Colonic mucosa (tissue), 4 donors: ENCODE data around the gene MDM2. TPM values are rescaled to one million over a fixed set of nuclear protein-coding genes. Genes with fewer than 3 reads are reported as not detected.

Experiments
- DNase-seq: peaks from one replicate; pipeline ENCODE4 v3.0.0-alpha.2; 2020
- H3K27ac ChIP-seq: fragments of 200-600 bp; one replicate; pipeline ENCODE4 v1.8.0; 2021
- H3K27me3 ChIP-seq: fragments of 200-600 bp; one replicate; pipeline ENCODE4 v1.8.0; 2021
- H3K36me3 ChIP-seq: fragments of 200-600 bp; one replicate; pipeline ENCODE4 v1.8.0; 2021
- H3K4me1 ChIP-seq: fragments of 200-600 bp; one replicate; pipeline ENCODE4 v1.8.0; 2021; ENCODE audit warnings: mild to moderate bottlenecking
- H3K4me3 ChIP-seq: fragments of 200-600 bp; one replicate; pipeline ENCODE4 v1.8.0; 2021
- H3K9ac ChIP-seq, 2 donors: one replicate each; pipeline ENCODE4 v1.7.0; 2013; ENCODE audit warnings: control low read depth in 2 of 2, low read depth in 2 of 2, low read length in 2 of 2
- H3K9me3 ChIP-seq: fragments of 200-600 bp; one replicate; pipeline ENCODE4 v1.8.0; 2021
- CTCF ChIP-seq: fragments of 200-600 bp; IDR thresholded peaks from one replicate; pipeline ENCODE4 v1.8.0; 2022; ENCODE audit warnings: antibody characterized with exemption, mild to moderate bottlenecking
- intact Hi-C: fragments of 100-400 bp; cut with DNase I; formaldehyde crosslinking; loops from one replicate; pipeline ENCODE4 v1.14.1; 2022
- total RNA-seq, 2 donors: library from RNA; stranded (reverse); fragmentation: NEBNext Ultra II Directional in 1 of 2; extraction: Animal tissue kit (Norgen Biotek cat#: 25700) in 1 of 2; gene quantifications; one replicate each; pipeline ENCODE4 v1.2.1, GENCODE V29; 2021
- donor health status: healthy.
- donor health status: DM: no; HTN: no; CAD: no.
- donor health status: DM: no; HTN: no; CAD: no.

Gene MDM2
- total RNA-seq, 2 donors from 2014 or later: 94.8 to 107 TPM

- no peak overlapping the region for H3K27ac ChIP-seq
- no peak for TF ChIP-seq CTCF
- H3K36me3 ChIP-seq: no peaks in the 10 kb centered on the region
- H3K4me3 ChIP-seq: no peak overlapping the region
- H3K27me3 ChIP-seq: no peaks in the 10 kb centered on the region
- no peak for DNase-seq
- no peaks in the 10 kb centered on the region for H3K4me1 ChIP-seq
- H3K9me3 ChIP-seq: no peaks in the 10 kb centered on the region
- intact Hi-C loops: loop anchor here (10.0 kb wide), 1 partner anchor 182 kb away; no protein-coding TSS in a partner anchor
- no peak overlapping the region for H3K9ac ChIP-seq
Observed at GRCh38 chr12:68893201-68893600, 85.2 kb downstream of the MDM2 start.

- Histone ChIP-seq H3K4me3 (no peak overlapping the region), H3K27ac (no peak overlapping the region), H3K36me3 (no peaks in the 10 kb centered on the region), H3K9me3 (no peaks in the 10 kb centered on the region), H3K27me3 (no peaks in the 10 kb centered on the region), H3K9ac (no peak overlapping the region), H3K4me1 (no peaks in the 10 kb centered on the region)
- TF ChIP-seq CTCF: no peak
- intact Hi-C loops: loop anchor here (10.0 kb wide), 1 partner anchor 181 kb away; no protein-coding TSS in a partner anchor
- DNase-seq: no peak
Observed at GRCh38 chr12:68893741-68894140, 85.8 kb downstream of the MDM2 start.

- no peak for TF ChIP-seq CTCF
- H3K4me1 ChIP-seq: no peaks in the 10 kb centered on the region
- no peak overlapping the region for H3K27ac ChIP-seq
- H3K27me3 ChIP-seq: no peaks in the 10 kb centered on the region
- H3K4me3 ChIP-seq: no peak overlapping the region
- H3K9ac ChIP-seq: no peak overlapping the region
- H3K9me3 ChIP-seq: no peaks in the 10 kb centered on the region
- H3K36me3 ChIP-seq: no peaks in the 10 kb centered on the region
- intact Hi-C loops: loop anchor here (10.0 kb wide), 1 partner anchor 180 kb away; no protein-coding TSS in a partner anchor
- no peak for DNase-seq
Observed at GRCh38 chr12:68894276-68894855, 86.4 kb downstream of the MDM2 start.

GRCh38 chr12:68896881-68897540, 89.0 kb downstream of the MDM2 start:
- no peak overlapping the region for H3K27ac ChIP-seq

GRCh38 chr12:68899251-68899771, 91.3 kb downstream of the MDM2 start:
- H3K27ac ChIP-seq: no peak overlapping the region
- intact Hi-C loops: loop anchor here (5.0 to 10.0 kb wide), 2 partner anchors 175 to 258 kb away; no protein-coding TSS in a partner anchor
- no peaks in the 10 kb centered on the region for H3K9me3 ChIP-seq
- peak; percentile 58 for TF ChIP-seq CTCF
- H3K4me3 ChIP-seq: no peak overlapping the region
- no peaks in the 10 kb centered on the region for H3K4me1 ChIP-seq
- no peaks in the 10 kb centered on the region for H3K36me3 ChIP-seq
- DNase-seq: peak; percentile 74
- H3K27me3 ChIP-seq: no peaks in the 10 kb centered on the region
- no peak overlapping the region for H3K9ac ChIP-seq

More at GRCh38 chr12:68896881-68897540, 89.0 kb downstream of the MDM2 start:
- no peak overlapping the region for H3K9ac ChIP-seq
- TF ChIP-seq CTCF: no peak
- no peaks in the 10 kb centered on the region for H3K9me3 ChIP-seq
- intact Hi-C loops: loop anchor here (5.0 to 10.0 kb wide), 2 partner anchors 178 to 260 kb away; no protein-coding TSS in a partner anchor
- no peak for DNase-seq
- H3K36me3 ChIP-seq: no peaks in the 10 kb centered on the region
- H3K4me3 ChIP-seq: no peak overlapping the region
- H3K4me1 ChIP-seq: no peaks in the 10 kb centered on the region
- no peaks in the 10 kb centered on the region for H3K27me3 ChIP-seq
